Anterior cingulate cortex (tissue), 58 donors: ENCODE results near the gene ACVR1C.

Source experiments
- DNase-seq, 58 donors: peaks; one replicate each; lab custom pipeline; 2025; lab: John Stamatoyannopoulos, UW

ACVR1C gene

GRCh38 chr2:157501026-157501425, 127.6 kb downstream of the ACVR1C start:
- no peak for DNase-seq

- DNase-seq, result no peak
These were observed 128.3 kb downstream of the ACVR1C start for GRCh38 chr2:157500334-157500733.

DNA sequence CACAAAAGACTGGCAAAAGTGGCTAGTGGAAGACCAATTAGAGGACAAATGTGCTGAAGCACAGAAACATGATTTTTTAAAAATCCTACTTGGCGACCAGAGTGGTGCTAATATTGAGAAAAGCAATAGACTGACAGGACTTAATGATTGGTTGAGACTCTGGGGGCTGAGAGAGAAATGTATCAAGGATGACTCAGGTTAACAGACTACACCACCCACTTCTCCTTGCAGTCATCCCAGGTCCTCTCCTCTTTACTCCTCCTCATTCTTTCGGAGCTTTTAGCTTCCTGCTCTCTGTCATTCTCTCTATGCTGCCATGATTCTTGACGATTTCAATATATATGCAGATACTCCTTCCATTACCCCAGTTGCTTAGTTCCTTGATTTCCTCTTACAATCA, 130.2 kb downstream of the ACVR1C start:
- DNase-seq, result no peak

- peak in 2 of 58 donors; percentile 10 to 23 for DNase-seq
These were observed 130.9 kb downstream of the ACVR1C start for GRCh38 chr2:157497638-157498314.

DNA sequence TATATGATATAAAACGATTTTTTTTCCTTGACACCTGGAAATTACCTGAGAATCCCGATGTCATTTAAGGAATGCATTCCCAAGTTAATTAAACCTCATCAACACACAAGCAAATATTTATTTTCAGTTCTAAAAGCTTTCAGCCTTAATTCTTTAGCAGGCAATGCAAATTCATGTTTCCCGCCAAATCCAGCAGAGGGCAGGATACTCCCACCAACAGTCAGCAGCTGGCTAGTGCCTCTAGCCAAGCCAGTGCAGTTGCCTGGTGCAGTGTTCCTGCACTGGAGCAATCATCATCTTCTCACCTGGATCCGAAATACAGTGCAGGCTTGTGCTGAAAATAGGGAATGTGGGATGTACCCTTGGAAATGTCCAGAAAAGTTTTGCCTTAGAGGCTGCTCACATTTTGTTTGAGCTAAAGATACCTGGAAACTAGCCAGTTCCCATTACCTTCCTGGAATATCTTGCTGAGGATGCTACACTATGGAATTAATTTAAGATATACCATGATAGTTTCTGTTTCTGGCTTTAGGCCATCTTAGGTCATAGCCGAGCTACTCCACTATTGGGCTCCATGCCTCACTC, 136.4 kb downstream of the ACVR1C start:
- DNase-seq, result peak in 51 of 58 donors; percentile 1 to 78 (median 39)

- DNase-seq, result no peak
These were observed 138.7 kb downstream of the ACVR1C start for GRCh38 chr2:157489983-157490382.

DNA sequence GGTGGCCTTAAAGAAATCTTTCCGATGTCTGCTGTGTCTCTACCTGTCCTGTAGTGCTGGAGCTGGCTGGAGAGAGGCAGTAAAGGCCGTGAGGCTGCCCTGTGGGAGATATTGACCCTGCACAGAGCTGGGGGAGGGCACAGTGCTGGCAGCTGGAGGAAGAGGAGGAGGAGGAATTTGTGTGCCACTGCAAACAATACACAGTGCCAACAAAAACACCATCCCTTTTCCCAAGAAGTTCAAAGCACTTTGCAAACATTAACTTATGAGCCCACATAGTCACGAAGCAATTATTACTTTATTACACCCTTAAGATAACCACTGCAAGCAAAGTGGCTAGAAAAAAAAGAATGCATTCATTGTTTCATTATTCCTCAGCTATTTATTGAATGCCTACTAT, 139.8 kb downstream of the ACVR1C start:
- DNase-seq, result no peak

DNA sequence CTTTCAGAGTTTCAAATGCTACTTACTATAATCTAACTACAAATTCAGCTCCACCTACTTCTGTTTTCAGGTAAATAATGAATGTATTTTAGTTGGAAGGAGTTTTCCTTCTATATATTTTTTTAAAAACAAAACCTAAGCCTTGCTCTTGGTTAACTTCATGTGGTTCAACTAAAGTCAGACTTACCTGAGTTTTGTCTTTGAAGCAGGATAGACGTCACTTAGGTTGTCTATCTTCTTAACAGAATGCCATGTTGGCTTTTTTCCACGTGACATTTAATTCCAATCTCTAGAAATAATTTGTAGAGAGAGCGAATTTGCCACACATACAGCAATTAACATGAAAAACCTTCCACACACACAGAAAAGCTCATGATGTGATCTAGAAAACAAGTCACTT, 140.9 kb downstream of the ACVR1C start:
- no peak for DNase-seq

GRCh38 chr2:157487271-157487610, 141.4 kb downstream of the ACVR1C start:
- no peak for DNase-seq

DNA sequence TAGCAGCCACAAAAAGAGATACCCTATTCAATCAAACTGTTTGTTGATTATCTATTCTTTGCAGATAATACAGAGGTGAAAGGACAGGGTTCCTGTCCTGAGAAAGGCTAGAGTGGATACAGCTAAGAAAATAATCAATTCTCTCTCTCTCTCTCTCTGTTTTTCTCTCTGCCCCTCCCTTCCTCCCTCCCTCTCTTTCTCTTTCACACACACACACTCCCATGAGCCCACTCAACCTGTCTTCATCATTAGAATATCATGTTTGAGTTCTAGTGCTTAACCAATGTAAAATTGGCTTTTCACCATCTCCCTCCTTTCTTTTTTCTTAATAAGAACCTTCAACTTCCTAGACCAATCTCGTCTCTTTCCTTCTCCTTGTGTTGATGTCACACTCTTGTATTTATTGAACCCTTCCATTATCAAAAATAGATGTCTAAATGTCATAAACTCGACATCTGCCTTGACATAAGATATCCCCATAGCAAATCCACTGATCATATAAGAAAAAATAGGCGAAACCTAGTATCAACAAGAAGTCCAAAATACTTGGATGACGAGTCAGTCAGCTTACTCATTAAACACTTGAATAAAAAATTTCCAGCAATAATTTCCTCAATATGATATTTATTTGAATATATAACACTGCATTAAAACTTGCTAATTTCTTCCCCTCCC, 141.9 kb downstream of the ACVR1C start:
- DNase-seq, result no peak

DNA sequence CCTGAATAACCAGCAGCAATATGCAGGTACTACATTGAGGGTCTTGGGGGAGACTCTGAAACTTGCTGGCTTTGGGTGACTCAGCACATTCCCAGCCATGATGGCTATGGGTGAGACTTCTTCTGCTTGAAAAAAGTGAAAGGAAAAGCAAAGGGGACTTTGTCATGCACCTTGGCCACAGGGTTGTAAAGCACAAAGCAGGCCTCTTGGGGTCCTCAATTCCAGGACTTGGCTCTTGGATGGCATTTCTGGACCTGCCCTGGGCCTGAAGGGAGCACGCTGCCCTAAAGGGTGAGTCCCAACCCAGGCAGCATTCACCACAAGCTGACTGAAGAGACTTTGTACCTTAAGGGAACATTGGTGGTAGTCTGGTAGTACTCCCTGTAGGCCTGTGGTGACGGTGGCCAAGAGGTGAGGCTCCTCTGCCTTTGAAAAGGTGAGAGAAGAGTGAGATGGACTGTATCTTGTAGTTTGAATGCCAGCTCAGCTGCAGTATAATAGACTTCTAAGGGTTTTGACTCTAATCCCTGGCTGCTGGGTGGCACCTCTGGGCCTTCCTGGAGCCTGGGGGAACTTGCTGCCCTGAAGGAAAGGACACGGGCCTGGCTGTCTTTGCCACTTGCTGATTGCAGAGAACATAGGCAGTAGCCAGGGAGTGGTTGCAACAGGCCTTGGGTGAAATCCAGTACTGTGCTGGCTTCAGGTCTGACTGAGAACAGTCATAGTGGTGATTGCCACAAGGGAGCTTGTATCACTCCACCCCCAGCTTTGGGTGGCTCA, 148.3 kb downstream of the ACVR1C start:
- DNase-seq, result peak in 29 of 58 donors; percentile 2 to 64 (median 14)

- DNase-seq, result no peak
These were observed 149.3 kb downstream of the ACVR1C start for GRCh38 chr2:157479081-157480027.

- DNase-seq, result no peak
These were observed 150.7 kb downstream of the ACVR1C start for GRCh38 chr2:157477919-157478318.

GRCh38 chr2:157476953-157477709, 151.5 kb downstream of the ACVR1C start:
- DNase-seq, result no peak
